DOHH2 (cell line): Measurements from ENCODE around the gene ISCA2.

Experiments
- EZH2phosphoT487 ChIP-seq: fragments of 200-600 bp; sonication (generic); IDR thresholded peaks from 2 replicates; pipeline ENCODE4 v1.6.1; 2017; ENCODE audit warnings: borderline replicate concordance, mild to moderate bottlenecking, antibody characterized with exemption, low read length, moderate library complexity, mixed read lengths
- TF ChIP-seq, protein P1 (sequence below): fragments of 200-600 bp; sonication (generic); IDR thresholded peaks from one replicate; pipeline ENCODE4 v1.5.1; 2014; ENCODE audit warnings: antibody characterized with exemption, mild to moderate bottlenecking, low read depth, low read length; ENCODE audit not compliant: poor library complexity, severe bottlenecking

GRCh38 chr14:74491956-74492775 is 1.4 kb upstream of the ISCA2 start:
- TF ChIP-seq, protein P1, sequence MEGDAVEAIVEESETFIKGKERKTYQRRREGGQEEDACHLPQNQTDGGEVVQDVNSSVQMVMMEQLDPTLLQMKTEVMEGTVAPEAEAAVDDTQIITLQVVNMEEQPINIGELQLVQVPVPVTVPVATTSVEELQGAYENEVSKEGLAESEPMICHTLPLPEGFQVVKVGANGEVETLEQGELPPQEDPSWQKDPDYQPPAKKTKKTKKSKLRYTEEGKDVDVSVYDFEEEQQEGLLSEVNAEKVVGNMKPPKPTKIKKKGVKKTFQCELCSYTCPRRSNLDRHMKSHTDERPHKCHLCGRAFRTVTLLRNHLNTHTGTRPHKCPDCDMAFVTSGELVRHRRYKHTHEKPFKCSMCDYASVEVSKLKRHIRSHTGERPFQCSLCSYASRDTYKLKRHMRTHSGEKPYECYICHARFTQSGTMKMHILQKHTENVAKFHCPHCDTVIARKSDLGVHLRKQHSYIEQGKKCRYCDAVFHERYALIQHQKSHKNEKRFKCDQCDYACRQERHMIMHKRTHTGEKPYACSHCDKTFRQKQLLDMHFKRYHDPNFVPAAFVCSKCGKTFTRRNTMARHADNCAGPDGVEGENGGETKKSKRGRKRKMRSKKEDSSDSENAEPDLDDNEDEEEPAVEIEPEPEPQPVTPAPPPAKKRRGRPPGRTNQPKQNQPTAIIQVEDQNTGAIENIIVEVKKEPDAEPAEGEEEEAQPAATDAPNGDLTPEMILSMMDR = peak; percentile 56
- TF ChIP-seq EZH2phosphoT487 = 0 out of 2 replicates have a peak, but pooled peaks have one; percentile 14
